NCI-H345 treated with DMSO at 0.1 percent for 48 hours (cell line): ENCODE data around the gene PLCB4.

Source experiments
- DNase-seq: peaks from one replicate; lab custom pipeline; 2025; ENCODE audit not compliant: unreplicated experiment; lab: John Stamatoyannopoulos, UW

The PLCB4 gene

DNA sequence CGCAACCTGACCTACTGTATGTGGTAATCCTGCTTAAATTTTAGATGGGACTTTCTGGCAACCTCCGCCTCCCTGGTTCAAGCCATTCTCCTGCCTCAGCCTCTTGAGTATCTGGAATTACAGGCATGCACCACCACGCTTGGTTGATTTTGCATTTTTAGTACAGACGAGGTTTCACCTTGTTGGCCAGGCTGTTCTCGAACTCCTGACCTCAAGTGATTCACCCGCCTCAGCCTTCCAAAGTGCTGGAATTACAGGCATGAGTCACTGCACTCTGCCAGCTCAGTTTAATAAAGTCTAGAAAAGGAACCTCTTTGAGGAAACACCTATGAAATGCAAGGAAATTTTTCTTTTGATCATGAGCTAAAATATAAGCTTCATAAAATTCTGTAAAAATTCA lies 9.0 kb upstream of the PLCB4 start:
- DNase-seq = no peak

GRCh38 chr20:9061434-9061833 lies 7.5 kb upstream of the PLCB4 start:
- no peak for DNase-seq

DNA sequence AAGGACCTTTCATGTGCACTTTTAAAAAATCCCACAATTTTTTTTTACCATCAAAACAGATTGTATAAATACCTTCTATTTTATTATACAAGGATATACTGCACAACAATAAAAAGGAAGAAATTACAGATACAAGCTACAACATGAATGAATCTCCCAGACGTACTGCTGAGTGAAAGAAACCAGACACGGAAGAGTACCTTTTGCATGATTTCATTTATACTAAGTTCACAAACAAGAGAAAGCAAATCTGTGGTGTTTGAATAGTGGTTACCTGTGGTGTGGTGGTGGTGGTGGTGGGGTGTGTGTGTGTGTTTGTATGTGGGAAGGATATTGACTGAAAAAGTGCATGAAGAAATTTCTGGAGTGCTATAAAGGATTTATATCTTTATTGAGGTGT lies 6.8 kb upstream of the PLCB4 start:
- DNase-seq = no peak

GRCh38 chr20:9066191-9066590 lies 2.7 kb upstream of the PLCB4 start:
- no peak for DNase-seq

DNA sequence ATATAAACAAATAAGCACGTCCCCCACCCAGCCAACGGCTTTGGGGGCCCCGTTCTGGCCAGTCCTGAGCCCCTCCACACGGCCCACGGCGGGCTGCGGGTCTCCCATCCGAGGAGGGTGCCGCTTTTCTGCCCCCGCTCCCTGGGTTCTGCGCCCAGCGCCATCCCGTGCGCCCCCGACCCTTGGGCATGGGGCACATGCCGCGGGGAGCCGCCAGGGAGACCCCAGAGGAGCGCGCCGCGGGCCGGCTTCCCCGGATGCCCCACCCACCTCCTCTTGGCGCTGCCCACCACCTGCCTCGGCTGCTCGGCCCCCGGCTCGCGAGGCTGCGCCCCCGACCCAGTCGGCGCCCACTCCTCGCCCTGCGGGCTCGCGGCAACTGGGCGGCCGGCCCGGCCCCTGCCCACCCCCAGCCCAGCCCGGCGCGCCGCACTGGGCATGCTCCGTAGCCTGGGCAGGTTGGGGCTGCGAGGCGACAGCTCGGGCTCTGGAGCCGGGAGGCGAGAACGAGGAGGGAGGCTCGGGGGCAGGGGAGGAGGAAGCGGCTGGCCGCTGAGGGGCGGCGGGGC lies 570 bp upstream of the PLCB4 start:
- peak; percentile 55 for DNase-seq

GRCh38 chr20:9070304-9070703 lies 1.4 kb downstream of the PLCB4 start:
- no peak for DNase-seq

GRCh38 chr20:9071976-9072726 lies 3.3 kb downstream of the PLCB4 start:
- DNase-seq = no peak

DNA sequence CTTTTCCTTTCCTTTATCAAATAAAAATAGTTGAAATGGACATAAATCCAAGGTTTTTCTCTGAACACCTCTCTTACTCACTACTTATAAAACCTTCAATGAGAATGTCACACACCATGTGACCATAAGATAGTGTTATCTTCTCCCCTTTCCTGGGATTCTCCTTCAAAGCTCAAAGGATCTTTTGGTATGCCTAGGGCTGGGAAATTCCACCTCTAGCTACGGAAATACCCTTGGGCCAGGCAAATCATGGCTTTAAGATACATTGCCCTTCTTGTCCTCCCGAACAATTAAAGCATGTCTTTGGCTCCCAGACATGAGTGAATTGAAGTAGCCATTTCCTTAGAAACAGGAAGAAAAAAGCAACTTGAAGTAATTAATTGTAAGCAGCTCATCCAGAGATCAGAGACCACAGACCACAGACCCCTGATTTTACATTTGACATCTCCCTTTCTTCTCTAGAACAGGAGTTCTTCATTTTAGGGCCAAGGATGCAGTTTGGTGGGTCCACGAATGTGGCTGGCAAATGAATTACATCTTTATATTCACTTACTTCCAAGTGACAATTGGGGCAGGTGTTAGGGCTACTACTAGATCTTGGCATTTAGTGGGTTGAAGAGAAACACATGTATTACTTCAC lies 4.1 kb downstream of the PLCB4 start:
- no peak for DNase-seq

DNA sequence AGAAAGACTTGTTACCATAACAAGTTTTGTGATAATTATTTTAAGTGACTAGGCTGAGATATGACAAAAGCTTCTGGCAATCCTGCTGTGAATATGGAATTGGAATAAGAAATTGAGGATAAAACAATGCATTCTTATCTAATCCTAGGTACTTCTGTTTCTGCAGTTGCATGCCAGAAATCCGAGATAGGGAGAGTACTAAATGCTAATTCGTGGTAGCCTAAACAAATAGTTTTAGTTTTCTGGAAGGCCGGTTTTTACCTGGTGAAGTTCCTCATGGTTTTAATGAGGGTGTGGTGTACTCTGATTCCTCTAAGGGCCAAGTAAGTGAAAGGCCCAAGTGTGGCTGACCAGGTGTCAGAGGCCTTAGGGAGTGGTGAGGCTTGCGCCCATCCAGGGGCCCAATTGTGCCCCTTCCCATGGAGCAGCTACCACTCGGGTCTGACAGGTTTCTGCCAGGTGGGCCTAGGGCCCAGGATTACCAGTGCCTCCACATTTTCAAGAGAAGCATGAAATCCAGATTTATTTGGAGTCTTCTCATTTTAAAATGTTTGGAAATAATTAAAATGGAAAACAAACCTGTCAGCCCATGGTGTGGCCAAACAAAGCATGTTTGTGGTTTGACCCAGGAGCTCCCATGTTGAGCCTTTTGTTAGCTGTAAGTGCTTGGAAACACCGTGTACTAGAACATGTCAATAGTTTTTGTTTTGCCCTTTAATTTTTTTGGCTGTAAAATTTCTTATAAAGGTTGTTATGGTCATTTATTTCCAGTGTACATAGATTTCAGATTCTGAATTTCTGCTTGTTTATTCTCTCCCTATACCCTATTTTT lies 6.6 kb downstream of the PLCB4 start:
- no peak for DNase-seq

DNA sequence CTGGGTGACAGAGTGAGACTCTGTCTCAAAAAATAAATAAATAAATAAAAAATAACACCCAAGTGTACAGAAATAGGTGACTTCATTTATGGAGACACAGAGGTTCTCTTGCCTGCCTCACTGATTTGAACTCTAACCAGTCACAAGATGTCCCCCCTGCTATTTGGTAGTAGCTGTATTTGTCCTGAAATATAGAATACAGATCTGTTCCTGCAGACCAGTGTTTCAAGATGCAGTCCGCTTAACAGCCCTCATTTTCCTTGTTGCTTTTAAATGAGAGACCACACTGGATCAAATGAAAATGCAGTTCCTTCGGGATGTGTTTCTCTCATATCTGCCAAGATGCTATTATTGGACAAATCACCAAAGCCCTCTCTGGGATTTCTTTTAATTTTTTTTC lies 7.6 kb downstream of the PLCB4 start:
- no peak for DNase-seq

GRCh38 chr20:9078826-9079731 lies 10.2 kb downstream of the PLCB4 start:
- DNase-seq = peak; percentile 56

- no peak for DNase-seq
Observed at GRCh38 chr20:9081423-9081966, 12.6 kb downstream of the PLCB4 start.

- no peak for DNase-seq
Observed at GRCh38 chr20:9082741-9083140, 13.9 kb downstream of the PLCB4 start.

- DNase-seq = peak; percentile 89
Observed at GRCh38 chr20:9087531-9088217, 18.8 kb downstream of the PLCB4 start.

DNA sequence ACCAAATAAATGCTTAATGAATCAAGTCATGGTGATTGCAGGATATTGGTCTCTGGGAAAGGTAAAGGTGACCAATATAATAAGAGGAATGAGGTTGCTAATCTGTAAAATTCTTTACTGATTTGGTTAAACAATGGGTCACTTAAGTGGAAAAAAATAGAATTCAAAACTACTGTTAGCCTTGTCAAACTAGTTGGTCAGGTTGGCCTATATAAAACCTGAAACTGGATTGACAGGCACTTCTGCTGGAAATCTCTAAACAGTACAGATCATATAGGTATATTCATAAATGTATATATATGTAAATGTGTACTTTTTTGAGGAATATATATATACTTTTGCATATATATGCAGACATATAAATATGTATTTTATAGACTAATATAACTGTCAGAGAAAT lies 19.7 kb downstream of the PLCB4 start:
- no peak for DNase-seq

- DNase-seq = no peak
Observed at GRCh38 chr20:9092113-9092512, 23.2 kb downstream of the PLCB4 start.

DNA sequence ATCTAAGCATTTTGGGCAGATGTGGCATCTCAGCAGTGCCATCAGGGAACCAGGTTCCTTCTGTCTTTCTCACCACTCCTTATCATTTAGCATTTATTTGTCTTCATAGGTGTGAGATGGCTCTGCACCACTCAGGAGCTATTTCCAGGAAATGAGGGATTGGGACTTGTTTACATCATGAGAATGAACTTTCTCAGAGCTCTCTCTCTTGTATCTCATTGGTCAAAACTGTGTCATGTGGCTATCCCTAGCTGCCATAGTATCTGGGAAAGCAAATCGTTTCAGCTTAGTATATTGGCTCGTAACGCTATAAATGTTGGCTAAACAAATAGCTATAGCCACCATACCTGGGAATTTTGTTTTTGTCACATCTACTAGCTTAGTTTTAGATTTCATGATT lies 23.8 kb downstream of the PLCB4 start:
- DNase-seq = no peak

GRCh38 chr20:9093218-9093957 lies 24.5 kb downstream of the PLCB4 start:
- DNase-seq = no peak

GRCh38 chr20:9099372-9099771 lies 30.5 kb downstream of the PLCB4 start:
- DNase-seq = no peak
